ENCODE data around the gene CDC14B.

GRCh38 chr9:96480736-96481135, 138.9 kb downstream of the CDC14B start:
- TF ChIP-seq CTCF (conservative IDR thresholded peaks at IDR 0.05 in 1 of 2, IDR thresholded peaks at IDR 0.05 in 1 of 2; ENCODE audit: extremely low read depth in 1 of 2, insufficient read depth in 1 of 2, low read depth in 1 of 2, low read length in 2 of 2) (no peak), EZH2 (IDR thresholded peaks at IDR 0.05; ENCODE audit: borderline replicate concordance, low read length) (no peak)
